PFSK-1 (cell line): ENCODE data around the gene ADARB1.

Experiments
- FOXP2 ChIP-seq: optimal IDR thresholded peaks from 2 replicates; pipeline ENCODE3; 2011; ENCODE audit warnings: borderline replicate concordance, control low read depth, inconsistent platforms; ENCODE audit not compliant: insufficient read depth; ENCODE audit errors: extremely low read length, extremely low read depth
- POLR2AphosphoS5 ChIP-seq: IDR thresholded peaks from 2 replicates; pipeline ENCODE4 v1.6.1; 2012; ENCODE audit warnings: low read depth, mild to moderate bottlenecking, control low read depth, low read length, moderate library complexity
- SIN3A ChIP-seq: IDR thresholded peaks from 2 replicates; pipeline ENCODE4 v1.6.1; 2012; ENCODE audit warnings: mild to moderate bottlenecking, low read length, moderate library complexity, borderline replicate concordance; ENCODE audit not compliant: insufficient read depth
- TAF1 ChIP-seq: IDR thresholded peaks from 2 replicates; pipeline ENCODE4 v1.6.1; 2012; ENCODE audit warnings: low read length, control low read depth, borderline replicate concordance; ENCODE audit not compliant: insufficient read depth
- TF ChIP-seq, protein P1 (sequence below), 2 experiments: IDR thresholded peaks; 2 replicates each; pipeline versions ENCODE4 v1.6.1 to v1.8.0; 2011 to 2012; ENCODE audit warnings: low read depth in 2 of 2, low read length in 2 of 2, control low read depth in 1 of 2, inconsistent platforms in 1 of 2, mild to moderate bottlenecking in 1 of 2, moderate library complexity in 1 of 2; ENCODE audit not compliant: insufficient read depth in 1 of 2

- no peak for TF ChIP-seq POLR2AphosphoS5
- TF ChIP-seq, protein P1, sequence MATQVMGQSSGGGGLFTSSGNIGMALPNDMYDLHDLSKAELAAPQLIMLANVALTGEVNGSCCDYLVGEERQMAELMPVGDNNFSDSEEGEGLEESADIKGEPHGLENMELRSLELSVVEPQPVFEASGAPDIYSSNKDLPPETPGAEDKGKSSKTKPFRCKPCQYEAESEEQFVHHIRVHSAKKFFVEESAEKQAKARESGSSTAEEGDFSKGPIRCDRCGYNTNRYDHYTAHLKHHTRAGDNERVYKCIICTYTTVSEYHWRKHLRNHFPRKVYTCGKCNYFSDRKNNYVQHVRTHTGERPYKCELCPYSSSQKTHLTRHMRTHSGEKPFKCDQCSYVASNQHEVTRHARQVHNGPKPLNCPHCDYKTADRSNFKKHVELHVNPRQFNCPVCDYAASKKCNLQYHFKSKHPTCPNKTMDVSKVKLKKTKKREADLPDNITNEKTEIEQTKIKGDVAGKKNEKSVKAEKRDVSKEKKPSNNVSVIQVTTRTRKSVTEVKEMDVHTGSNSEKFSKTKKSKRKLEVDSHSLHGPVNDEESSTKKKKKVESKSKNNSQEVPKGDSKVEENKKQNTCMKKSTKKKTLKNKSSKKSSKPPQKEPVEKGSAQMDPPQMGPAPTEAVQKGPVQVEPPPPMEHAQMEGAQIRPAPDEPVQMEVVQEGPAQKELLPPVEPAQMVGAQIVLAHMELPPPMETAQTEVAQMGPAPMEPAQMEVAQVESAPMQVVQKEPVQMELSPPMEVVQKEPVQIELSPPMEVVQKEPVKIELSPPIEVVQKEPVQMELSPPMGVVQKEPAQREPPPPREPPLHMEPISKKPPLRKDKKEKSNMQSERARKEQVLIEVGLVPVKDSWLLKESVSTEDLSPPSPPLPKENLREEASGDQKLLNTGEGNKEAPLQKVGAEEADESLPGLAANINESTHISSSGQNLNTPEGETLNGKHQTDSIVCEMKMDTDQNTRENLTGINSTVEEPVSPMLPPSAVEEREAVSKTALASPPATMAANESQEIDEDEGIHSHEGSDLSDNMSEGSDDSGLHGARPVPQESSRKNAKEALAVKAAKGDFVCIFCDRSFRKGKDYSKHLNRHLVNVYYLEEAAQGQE (IDR thresholded peaks at IDR 0.05; ENCODE audit: insufficient read depth in 1 of 2, low read depth in 2 of 2, low read length in 2 of 2) = no peak
- TF ChIP-seq TAF1 = no peak
- no peak for TF ChIP-seq SIN3A
- TF ChIP-seq FOXP2 = no peak
Measured at GRCh38 chr21:45169682-45170081, 95.3 kb downstream of the ADARB1 start.
